HG03432 (cell line): Measurements from ENCODE around the gene AGAP2.

Experiments used
- ATAC-seq: cut with Tn5 transposase; IDR thresholded peaks from one replicate; pipeline ENCODE4 v1.9.1; 2021; ENCODE audit warnings: mild to moderate bottlenecking, moderate library complexity; ENCODE audit not compliant: unreplicated experiment

The AGAP2 gene

DNA sequence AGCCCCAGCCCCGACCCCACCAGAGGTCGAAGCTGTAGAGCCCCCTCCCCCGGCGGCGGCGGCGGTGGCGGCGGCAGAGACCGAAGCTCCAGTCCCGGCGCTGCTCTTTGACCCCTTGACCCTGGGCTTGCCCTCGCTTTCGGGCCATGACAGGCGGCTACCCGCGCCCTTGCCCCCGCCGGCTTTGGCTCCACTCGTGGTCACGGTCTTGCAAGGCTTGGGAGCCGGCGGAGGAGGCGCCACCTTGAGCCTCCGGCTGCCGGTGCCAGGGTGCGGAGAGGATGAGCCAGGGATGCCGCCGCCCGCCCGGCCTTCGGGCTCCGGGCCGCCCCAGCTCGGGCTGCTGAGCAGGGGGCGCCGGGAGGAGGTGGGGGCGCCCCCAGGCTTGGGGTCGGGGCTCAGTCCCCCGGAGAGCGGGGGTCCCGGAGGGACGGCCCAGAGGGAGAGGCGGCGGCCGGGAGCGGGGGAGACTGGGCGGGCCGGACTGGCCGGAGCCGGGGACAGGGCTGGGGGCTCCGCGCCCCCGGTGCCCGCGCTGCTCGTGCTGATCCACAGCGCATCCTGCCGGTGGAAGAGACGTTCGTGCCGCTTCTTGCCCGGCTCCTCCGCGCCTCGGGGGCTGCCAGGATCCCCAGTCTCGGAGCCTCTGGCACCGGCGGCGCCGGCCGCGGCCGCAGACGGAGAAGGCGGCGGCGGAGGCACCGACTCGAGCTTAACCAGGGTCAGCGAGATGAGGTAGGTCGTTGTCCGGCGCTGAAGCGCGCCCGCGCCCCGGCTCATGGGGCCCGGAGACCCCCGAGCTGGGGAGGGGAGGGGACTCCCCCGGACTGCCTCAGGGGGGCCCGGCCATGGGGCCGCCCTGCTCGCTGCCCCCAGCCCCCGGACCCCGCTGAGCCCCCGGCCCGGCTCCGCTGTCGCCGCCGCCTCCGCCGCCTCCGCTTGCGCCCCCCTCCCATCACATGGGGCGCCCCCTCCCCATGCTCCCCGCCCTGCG, 778 bp downstream of the AGAP2 start:
- no peak for ATAC-seq

DNA sequence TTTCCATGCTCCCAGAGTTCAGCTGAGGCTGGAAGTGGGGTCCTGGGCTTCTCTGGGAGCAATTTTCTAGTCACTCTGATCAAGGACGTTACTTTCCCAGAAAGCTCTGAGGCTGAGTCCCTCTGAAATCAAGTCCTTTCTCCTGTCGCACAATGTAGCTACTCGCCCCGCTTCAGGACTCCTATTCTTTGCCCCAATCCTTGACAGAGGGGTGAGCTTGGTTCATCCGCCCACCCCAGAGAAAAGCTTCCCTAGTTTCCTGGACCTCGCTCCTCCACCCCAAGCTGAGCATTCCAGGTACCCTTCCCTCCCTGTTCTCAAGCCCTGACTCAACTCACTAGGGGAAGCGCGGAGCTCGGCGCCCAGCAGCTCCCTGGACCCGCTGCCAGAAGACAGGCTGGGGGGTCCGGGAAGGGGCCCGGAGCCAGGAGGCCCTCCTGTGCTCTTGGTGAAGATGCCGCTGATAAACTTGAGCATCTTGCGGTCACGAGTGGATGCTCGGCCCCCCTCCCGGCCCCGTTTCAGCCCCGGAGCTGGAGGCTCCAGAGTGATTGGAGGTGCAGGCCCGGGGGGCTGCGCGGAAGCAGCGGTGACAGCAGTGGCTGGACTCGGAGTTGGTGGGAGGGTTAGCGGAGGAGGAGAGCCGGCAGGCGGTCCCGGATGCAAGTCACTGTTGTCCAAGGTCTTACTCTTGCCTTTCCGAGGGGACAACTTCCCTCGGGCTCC, 1.6 kb downstream of the AGAP2 start:
- no peak for ATAC-seq

DNA sequence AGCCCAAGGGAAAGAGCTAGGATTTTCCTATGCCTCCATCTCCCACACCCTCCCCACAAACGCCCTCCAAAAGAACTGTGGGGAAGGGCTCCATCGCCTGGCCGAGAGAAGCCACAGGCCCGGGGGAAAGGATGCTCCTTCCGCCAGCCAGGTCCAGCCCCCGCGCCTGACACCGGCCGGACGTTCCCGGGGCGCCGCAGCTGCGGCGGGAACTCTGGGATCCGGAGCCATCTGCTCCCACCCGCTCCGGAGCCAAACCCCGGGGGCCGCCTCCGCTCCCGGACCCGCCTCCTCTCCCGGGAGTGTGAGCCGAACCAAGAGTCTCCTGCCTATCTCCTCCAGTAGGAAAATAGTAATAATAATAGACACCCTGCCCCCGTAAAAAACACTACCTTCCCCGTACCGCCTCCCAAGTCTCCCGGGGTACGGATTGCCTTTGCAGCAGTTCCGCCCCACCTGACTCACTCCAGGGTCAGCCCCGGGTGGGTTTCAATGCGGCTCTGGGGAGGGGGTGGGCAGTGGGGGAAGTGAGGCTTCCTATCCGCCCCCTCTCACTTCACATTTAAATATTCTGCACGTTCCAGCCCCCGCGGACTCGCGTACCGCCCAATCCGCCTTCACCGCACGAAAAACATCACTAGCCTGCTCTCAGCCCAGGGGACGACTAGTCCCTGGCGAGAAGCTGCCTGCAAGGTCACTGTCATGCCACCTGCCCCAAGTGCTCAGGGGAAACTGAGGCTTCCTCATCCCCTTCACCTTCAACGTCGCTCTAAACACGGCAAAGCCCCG, 2.4 kb downstream of the AGAP2 start:
- no peak for ATAC-seq

DNA sequence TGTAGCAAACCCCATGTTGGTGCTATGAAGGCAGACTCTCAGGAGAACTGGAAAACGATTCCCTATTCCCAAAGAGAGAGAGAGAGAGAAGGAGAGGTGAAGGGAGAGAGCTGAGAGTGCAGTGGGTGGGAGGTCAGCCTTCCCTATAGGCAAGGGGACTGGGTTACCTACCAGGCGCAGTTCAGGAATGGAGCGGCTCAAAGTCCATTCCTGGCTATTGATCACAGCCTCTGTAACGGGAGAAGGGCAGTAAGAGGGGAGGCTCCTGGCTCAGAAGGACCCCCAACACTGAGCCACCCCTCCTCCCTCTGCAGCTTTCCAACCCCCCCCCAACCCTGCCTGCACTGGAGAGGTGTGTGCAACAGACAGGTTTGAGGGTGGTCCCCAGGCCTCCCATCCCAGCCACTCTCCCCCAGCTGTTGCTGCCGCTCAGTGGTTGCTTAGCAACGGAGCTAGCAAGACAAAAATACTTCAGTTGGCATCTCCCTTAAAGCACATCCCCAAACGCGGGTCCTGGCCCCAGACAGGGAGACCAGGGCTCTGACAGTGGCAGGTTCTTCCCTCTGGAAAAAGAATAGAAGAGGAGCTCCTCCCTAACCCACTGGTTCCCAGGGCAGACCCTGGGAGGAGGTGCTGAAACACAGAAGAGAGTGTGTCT, 3.2 kb downstream of the AGAP2 start:
- ATAC-seq: no peak

DNA sequence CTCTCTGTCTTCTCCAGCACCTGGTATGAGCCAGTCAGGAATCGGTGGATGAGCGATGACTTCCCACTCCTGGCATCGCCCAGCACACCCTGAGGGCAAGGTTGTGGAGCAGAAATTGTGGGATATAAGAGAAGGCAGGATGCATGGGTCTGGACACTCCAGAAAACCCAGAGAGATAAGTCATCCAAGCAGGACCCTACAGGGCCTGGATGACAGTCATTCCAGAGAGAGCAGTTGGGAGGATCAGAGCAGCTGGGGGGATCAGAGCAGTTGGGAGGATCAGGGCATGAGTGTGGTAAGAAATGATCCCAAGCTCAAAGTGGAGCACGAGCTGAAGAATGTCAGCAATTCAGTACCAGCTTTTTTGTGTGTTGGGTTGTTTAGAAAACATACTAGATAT, 4.0 kb downstream of the AGAP2 start:
- no peak for ATAC-seq

DNA sequence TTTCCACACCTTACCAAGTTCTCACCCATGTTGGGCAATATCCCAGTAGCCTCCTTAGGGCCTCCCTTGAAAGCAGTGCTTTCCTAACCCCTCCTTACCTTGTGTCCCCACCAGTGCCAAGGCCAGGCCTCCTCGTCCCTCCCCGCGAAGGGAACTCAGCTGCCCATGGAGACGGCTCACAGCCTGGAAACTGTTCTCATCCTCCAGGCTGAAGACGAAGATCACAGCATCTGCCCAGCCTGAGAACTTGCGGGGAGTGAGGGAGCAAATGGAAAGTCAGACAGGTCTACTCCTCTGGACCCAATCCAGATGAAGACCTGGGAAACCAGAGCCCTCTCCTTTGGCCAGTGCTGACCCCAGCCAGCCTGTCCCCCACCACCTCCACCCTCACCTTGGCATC, 4.6 kb downstream of the AGAP2 start:
- no peak for ATAC-seq

GRCh38 chr12:57732726-57733593, 5.6 kb downstream of the AGAP2 start:
- no peak for ATAC-seq

DNA sequence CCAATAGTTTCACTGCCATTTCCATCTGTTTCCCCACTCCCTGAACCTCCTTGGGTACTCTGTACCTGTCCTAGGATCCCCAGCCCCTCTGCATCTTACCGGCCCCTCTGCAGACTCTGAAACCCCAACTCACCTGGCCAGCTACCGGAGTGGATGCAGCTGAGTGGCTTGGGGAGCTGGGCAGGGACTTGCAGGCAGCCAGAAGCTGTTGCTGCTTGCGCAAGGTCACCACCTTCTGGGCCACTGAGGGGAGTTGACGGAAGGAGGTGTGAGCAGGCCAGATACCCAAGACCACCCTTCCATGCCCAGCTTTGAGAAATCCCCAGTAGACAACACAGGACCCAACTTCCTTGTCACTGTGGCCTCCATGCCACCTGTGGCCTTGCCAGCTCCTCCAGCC, 6.3 kb downstream of the AGAP2 start:
- no peak for ATAC-seq

DNA sequence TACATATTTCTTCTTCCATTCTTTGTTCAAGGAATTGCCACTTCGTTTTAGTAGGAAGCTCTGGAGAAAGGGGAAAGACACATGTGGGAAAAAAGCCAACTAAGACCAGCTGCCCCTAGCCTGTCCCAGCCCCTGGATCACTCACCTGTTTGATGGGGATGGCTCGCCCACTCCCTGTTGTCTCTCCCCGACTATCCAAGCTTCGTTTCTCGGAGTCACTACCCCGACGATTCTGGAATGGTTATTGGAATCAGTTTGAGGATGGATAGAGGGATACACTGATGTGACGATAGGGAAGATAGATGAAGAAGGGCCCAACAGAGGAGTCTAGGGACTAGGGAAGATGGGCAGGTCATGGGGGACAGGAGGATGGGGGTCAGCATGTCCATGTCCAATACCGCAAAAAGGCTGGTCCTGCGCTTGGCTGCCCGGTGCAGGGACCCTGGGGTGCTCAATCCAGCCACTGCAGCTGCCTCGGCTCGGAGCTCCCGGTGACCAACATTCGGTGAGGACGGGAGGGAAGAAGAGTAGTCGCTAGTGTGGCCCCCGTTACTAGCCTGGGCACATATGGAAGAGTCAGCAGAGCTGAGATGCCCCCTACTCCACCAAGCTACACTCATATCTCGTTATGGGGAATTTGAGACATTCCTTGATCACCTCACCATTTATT, 7.0 kb downstream of the AGAP2 start:
- no peak for ATAC-seq

- ATAC-seq: no peak
Measured at GRCh38 chr12:57730336-57731067, 8.0 kb downstream of the AGAP2 start.

DNA sequence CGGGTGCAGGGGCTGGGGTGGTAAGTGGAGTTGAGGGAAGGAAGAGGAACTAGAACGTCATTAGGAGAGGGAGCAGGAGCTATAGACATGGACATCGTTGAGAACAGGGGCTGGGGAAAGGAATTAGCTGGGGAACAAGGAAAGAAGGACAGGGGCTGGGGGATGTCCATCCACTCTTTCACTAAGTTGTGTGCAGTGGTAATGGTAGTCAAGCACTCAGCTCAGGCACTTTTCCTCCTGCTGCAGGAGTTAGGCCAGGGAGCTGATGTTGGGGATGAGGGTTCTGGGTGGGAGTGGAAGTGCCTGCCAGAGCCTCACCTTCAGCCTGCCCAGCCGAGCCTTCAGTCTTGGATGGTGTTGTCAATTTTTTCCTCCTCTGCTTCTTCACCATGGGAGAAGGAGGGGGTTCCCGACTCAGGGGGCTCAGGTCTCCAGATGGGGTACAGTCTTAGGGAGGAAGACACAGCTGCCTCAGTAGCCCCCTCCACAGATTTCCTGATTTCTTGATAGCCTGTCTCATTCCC, 9.2 kb downstream of the AGAP2 start:
- no peak for ATAC-seq

DNA sequence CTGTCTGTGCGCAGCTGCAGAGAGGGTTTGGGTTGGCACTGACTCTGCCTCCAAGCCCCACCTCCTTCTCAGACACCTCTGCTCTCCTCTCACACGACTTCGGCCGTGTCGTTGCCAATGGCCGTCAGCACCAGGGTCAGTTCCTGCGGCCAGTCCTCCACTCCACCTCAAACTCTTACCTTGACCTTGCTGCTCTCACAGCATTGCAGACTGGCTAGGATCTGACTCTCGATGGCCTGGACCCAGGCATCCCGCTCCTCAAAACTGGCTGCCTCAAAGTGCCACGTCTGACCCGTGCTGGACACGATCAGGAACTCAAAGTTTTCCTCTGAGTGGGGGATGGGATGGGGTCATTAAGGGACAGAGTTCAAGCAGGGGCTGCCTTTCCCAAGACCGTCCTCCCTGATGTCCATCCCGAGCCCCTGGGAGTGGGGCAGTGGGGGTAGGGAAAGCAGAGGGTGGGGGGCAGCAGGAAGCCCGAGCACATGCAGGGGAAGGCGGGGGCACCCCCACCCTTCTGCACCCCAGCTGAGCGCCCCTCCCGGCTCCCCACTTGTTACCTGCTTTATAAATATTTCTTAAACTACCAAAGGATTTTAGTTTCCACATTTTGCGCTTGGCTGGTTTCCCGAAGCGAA, 10.7 kb downstream of the AGAP2 start:
- ATAC-seq: no peak

GRCh38 chr12:57726884-57727757, 11.4 kb downstream of the AGAP2 start:
- no peak for ATAC-seq

DNA sequence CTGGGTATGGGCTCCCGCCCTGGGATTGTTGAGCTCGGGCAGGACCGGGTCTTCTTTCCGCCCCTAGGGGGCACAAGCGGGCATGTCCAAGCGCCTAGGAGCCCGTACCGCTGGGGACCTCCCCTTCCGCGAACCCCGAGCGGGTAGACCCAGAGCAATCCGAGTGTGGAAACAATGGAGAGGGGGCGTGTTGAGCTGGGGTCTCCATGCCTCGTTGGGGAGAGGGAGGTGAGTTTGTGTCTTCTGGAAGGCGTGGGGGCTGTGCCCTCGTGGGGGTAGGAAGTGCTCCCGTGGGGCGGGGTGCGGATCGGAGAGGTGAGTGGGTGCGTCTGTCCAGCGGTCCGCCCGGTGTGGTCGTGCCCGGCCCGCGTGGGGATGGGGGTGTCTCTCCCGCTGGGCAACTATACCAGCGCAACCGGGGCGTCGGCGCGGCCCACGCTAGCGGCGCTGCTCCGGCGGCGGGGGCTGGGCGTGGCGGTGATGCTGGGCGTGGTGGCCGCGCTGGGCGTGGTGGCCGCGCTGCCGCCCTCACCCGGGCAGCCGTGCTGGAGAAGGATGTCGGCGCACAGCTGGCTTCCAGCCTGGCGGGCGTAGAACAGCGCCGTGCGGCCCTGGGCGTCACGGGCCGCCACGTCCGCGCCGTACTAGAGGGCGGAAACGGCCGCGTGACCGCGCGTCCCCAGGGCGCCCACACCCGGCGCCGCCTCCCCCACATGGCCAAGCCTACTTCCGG, 12.2 kb downstream of the AGAP2 start:
- ATAC-seq: no peak

- ATAC-seq: no peak
Measured at GRCh38 chr12:57725851-57726150, 12.7 kb downstream of the AGAP2 start.

GRCh38 chr12:57724936-57725740, 13.4 kb downstream of the AGAP2 start:
- ATAC-seq: no peak
